22Rv1 (cell line): ENCODE data around the gene KRT4.

ENCODE experiments used
- H3K27ac ChIP-seq: fragments of 450-650 bp; 2 replicates; pipeline ENCODE4 v1.5.1; 2017
- ZFX ChIP-seq: fragments of 450-650 bp; IDR thresholded peaks from 2 replicates; pipeline ENCODE4 v1.6.1; 2017; ENCODE audit warnings: antibody characterized with exemption, borderline replicate concordance
- TF ChIP-seq, protein P1 (sequence below): fragments of 450-650 bp; IDR thresholded peaks from 2 replicates; pipeline ENCODE4 v1.5.1; 2017; ENCODE audit warnings: mild to moderate bottlenecking

Gene KRT4

DNA sequence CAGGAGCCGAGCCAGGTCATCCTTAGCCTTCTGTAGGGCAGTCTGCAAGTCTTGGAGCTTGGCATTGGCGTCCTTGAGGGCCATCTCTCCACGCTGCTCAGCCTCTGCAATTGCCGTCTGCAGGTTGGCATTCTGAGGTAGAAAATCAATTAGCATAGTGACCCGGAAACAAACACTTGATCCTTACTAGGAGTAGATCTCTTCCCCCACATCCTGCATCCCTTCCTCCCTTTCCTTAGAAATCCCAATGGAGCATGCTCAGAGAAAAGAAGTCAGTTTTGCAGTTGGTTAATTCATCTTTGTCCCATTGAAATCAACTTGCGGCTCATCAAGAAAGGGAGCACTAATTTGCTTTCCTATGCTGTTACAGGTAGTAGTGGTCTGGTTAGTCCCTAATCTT is 42.8 kb downstream of the KRT4 start:
- no peak for TF ChIP-seq ZFX
- TF ChIP-seq, protein P1, sequence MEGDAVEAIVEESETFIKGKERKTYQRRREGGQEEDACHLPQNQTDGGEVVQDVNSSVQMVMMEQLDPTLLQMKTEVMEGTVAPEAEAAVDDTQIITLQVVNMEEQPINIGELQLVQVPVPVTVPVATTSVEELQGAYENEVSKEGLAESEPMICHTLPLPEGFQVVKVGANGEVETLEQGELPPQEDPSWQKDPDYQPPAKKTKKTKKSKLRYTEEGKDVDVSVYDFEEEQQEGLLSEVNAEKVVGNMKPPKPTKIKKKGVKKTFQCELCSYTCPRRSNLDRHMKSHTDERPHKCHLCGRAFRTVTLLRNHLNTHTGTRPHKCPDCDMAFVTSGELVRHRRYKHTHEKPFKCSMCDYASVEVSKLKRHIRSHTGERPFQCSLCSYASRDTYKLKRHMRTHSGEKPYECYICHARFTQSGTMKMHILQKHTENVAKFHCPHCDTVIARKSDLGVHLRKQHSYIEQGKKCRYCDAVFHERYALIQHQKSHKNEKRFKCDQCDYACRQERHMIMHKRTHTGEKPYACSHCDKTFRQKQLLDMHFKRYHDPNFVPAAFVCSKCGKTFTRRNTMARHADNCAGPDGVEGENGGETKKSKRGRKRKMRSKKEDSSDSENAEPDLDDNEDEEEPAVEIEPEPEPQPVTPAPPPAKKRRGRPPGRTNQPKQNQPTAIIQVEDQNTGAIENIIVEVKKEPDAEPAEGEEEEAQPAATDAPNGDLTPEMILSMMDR, result no peak
- no peak overlapping the region for H3K27ac ChIP-seq

DNA sequence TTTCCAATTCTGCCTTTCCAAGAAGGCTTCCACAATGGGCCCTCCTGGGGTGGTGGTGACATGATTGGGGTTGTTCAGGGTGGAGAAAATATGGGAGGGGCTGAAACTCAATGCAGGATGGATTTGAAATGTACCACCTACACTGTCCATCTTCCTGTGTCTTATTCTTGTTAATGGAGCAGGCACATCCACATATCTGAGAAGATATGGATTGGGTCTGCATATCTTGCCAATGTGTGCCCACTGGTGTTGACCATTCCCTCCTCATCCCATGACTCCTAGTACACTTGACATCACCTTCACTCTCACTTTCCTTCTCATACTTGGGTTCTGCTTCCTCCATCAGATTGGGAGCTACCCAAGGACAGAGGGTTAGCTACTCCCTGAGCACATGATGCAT is 44.0 kb downstream of the KRT4 start:
- H3K27ac ChIP-seq, result no peak overlapping the region
- no peak for TF ChIP-seq ZFX
- TF ChIP-seq, protein P1, result no peak

DNA sequence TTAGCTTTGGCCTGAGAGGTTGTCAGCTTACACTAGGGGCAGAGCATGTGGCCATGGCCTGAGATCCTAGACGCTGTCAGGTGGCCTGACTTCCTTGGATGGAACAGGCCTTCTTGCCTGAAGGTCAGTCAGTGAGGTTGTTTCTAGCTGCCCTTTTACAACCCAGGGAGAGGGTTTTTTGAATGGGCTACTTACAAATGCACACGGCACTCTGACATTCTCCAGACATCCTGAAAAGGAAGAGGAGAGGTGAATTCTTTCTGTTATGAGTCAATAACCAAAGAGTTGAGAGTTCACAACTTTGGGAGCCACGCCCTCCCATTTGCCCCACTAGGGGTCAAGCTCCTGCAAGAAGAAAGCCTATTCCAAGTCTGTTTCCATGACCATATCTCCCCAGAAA is 44.6 kb downstream of the KRT4 start:
- H3K27ac ChIP-seq, result no peak overlapping the region
- TF ChIP-seq, protein P1, result no peak
- no peak for TF ChIP-seq ZFX

DNA sequence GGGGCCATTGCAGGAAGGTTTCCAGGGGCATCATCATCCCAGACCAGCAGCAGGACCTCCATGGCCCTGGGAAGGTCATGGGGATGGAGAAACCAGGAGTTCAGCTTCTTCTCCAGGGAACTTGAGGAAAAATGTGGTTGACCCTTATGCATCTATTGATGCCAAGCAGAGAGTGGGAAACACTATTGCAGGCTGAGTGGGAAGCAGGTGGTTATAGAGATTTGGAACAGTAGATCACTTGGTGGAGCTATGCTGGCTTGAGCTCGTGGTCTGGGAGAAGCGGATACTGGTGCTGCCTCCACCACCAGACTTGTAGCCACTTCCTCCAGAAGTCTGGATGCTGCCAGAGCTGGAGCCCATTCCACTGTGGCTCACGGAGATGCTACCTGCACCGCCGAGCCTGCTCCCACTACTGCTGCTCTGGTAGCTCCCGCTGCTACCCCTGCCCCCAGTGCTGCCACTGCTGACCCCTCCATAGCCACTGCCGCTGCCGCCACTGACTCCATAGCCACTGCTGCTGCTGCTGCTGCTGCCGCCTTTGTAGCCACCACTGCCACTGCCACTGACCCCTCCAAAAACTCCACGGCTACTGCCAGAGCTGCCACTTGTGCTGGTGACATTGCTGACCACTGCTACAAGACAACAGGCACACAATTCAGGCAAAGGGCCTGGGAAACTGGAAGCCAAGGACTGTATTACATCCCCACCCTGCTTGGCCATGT is 45.3 kb downstream of the KRT4 start:
- H3K27ac ChIP-seq, result no peak overlapping the region
- TF ChIP-seq ZFX, result no peak
- TF ChIP-seq, protein P1, result no peak

DNA sequence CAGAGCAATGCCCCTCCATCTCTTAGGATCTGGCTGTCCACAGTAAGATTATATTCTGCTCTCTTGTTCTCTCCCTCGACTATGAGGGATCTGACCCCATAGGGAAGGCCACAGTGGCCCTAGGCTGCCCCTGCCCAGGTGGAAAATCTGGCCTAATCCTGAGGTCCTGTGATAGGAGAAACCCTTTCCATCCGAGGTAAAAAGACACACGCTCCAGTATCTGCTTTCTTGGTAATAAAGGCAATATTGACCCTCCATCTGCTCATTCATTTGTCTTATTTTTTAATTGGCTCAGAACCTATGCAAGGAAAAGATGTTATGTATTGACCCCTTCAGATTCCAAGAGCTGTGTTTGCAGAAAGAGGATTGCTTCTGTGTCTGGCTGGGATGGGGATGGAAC is 46.5 kb downstream of the KRT4 start:
- TF ChIP-seq, protein P1, result no peak
- no peak for TF ChIP-seq ZFX
- H3K27ac ChIP-seq, result no peak overlapping the region

DNA sequence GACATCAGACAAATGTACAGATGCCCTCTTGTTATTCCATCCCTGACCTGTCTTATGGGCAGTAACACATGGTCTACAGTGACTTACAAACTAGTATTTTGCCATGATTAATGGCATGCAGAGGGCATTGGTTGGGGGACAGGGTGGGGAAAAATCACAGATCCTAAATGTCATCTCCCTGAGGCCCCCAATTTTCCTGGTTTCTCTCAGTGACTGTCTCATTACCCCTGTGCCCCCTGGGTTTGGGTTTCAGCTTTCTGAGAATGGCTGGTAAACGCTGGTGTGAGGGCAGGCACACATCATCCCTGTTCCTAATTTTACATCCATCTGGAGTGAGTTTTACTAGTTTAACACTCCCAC is 46.9 kb downstream of the KRT4 start:
- TF ChIP-seq, protein P1, result no peak
- no peak for TF ChIP-seq ZFX

DNA sequence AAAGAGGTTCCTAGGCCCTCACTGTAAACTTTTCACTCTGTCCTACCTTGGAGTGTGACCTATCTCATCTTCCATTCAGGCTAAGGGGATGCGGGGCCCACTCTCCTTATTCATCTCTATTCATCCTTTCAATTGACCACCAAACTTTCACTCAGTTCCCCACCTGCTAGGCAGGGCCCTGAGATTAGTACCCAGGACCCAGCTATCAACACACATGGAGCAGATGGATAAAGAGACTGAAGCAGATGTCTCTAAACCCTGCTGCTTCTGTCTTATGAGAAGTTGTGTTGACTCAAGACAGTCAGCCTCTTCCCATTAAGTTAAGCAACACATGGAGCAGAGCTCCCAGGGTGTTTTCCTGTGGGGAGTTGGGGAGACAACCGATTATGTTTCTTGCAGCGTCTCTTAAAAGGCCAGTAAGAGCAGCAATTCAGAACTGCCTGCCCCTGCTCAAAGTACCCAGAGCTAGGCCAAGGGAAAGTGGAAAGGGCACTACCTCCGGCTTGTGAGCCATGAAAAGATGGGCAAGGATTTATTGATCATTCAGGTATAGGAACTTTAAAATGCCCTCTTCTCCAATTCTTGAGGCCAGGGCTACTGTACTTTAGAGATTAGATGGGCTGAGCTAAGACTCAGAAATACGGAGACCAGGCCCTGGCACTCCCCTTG is 47.4 kb downstream of the KRT4 start:
- TF ChIP-seq, protein P1, result no peak
- no peak for TF ChIP-seq ZFX
- no peak overlapping the region for H3K27ac ChIP-seq

More for the DNA sequence above, 46.9 kb downstream of the KRT4 start:
- no peak overlapping the region for H3K27ac ChIP-seq
